SH-SY5Y (cell line): ENCODE data around the gene RFTN1.

Source experiments
- GATA2 ChIP-seq: IDR thresholded peaks from 2 replicates; pipeline ENCODE4 v1.6.1; 2011; ENCODE audit warnings: mild to moderate bottlenecking, low read depth, low read length
- GATA3 ChIP-seq: IDR thresholded peaks from 2 replicates; pipeline ENCODE4 v1.6.1; 2011; ENCODE audit warnings: low read depth, mild to moderate bottlenecking, low read length, moderate library complexity

GRCh38 chr3:16355828-16356227, 157.7 kb downstream of the RFTN1 start:
- no peak for TF ChIP-seq GATA2
- TF ChIP-seq GATA3 = no peak
